Mesodermal cell (in vitro differentiated cells): ENCODE data around the gene OGDH.
"Not testable (repeated sequence)": the region's sequence is repeated elsewhere in the genome, so short reads cannot be mapped to it uniquely, and the experiment has no call there.

Experiments
- H3K27ac ChIP-seq: 2 replicates; pipeline ENCODE4 v1.7.0; 2013; ENCODE audit warnings: mild to moderate bottlenecking, low read depth, low read length, moderate library complexity; ENCODE audit not compliant: severe bottlenecking
- H3K36me3 ChIP-seq: 2 replicates; pipeline ENCODE4 v1.7.1; 2013; ENCODE audit warnings: mild to moderate bottlenecking, low read length, moderate library complexity; ENCODE audit not compliant: control insufficient read depth, insufficient read depth
- H3K4me1 ChIP-seq: one replicate; pipeline ENCODE4 v1.7.1; 2013; ENCODE audit warnings: mild to moderate bottlenecking, low read length; ENCODE audit not compliant: insufficient read depth, control insufficient read depth, poor library complexity, severe bottlenecking
- H3K4me3 ChIP-seq: 2 replicates; pipeline ENCODE4 v1.7.0; 2013; ENCODE audit warnings: low read length, control low read depth, mild to moderate bottlenecking; ENCODE audit not compliant: insufficient read depth, poor library complexity, severe bottlenecking; ENCODE audit errors: extremely low read depth
- H3K9me3 ChIP-seq: 2 replicates; pipeline ENCODE4 v1.7.1; 2013; ENCODE audit warnings: mild to moderate bottlenecking, low read length, moderate library complexity; ENCODE audit not compliant: control insufficient read depth
- WGBS, 2 experiments: methylation state at CpG; one replicate each; pipeline ENCODE4 v1.1.5; 2013; ENCODE audit warnings: missing lambda C conversion rate in 2 of 2; ENCODE audit not compliant: insufficient coverage in 2 of 2; 5-methylcytosine and 5-hydroxymethylcytosine counted together

OGDH gene

DNA sequence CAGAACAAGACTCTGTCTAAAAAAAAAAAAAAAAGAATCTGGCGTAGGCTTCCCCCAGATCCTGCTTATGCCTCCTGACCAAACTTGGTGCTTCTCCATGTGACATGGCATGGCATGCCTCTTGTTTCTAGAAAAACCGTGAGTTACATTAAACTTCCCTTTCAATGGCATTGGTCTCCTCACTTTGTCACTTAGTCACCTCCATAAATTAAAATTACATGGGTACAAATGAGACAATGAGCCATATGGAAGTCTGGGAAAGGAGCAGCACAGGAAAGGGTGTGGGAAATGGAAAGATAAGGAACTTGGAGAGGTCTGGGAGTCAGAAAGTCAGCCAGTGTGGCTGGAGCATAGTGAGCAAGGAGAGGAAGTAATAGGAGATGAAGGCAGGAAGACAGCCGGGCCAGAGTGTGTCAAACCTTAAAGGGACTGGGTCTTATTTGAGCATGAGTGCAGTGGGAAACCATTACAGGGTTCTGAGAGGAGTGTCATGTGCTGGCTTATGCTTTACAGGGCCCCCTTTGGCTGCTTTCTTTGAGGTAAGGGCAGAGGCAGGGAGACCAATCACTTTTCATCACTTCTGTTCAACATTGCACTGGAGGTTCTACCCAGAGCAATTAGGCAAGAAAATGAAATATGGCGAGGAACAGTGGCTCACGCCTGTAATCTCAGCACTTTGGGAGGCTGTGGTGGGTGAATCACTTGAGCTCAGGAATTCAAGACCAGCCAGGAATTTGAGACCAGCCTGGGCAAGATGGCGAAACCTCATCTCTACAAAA lies 120.9 kb downstream of the OGDH start:
- 86 to 87% methylated on average over 6 of the region's 6 CpGs for WGBS, 2 experiments
- H3K9me3 ChIP-seq: no peaks in the 10 kb centered on the region
- peak overlapping the region; percentile 88 for H3K27ac ChIP-seq
- H3K4me1 ChIP-seq: peaks cover 4% of the 10 kb centered on the region
- H3K4me3 ChIP-seq: no peak overlapping the region
- no peaks in the 10 kb centered on the region for H3K36me3 ChIP-seq

DNA sequence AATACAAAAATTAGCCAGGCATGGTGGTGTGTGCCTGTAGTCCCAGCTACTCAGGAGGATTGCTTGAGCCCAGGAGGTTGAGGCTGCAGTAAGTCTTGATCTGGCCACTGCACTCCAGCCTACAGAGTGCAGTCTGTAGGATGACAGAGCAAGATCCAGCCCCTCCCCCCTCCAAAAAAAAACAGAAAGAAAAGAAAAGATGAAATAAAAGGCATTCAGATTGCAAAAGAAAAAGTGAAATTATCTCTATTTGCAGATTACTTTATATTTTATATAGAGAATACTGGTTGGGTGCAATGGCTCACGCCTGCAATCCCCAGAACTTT lies 121.5 kb downstream of the OGDH start:
- Histone ChIP-seq H3K27ac (peak overlapping the region; percentile 88), H3K4me3 (no peak overlapping the region), H3K4me1 (peaks cover 4% of the 10 kb centered on the region), H3K9me3 (no peaks in the 10 kb centered on the region), H3K36me3 (no peaks in the 10 kb centered on the region)
- WGBS, 2 experiments: 83% methylated on average over 1 of the region's 1 CpG; no CpG with 5 or more reads in 1 of the 2 experiments

DNA sequence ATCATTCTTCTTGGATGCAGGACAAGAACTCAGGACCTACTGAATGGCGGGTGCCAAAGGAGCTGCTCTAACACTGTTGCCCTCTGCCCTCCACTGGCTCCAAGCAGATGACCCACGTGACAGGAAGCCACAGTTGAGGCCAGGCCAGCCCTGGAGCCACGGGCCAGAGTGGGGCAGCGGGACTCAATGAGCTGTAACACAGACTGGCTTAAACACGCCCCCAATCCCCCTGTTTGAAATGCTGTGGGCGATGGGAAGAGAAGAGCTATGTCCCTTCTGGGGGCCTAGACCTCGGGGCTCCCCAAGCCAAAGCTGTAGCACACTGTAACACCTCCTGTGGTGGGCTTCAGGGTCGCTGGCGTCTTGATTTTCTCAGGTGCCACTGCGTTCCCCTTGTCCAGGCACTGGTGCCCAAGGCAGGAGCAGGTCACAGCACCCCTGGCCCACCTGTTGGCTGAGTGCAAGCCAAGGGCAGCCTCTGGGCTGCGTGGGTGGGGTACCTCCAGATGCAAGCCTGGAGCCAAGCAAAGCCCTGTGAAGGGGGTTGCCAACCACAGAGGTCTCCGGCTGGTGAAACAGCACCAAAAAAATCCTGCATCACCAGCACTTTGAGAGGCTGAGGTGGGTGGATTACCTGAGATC lies 123.6 kb downstream of the OGDH start:
- Histone ChIP-seq H3K4me3 (no peak overlapping the region), H3K27ac (no peak overlapping the region), H3K9me3 (no peaks in the 10 kb centered on the region), H3K4me1 (peaks cover 4% of the 10 kb centered on the region), H3K36me3 (no peaks in the 10 kb centered on the region)
- WGBS, 2 experiments: 86 to 92% methylated on average over 11 to 12 of the region's 12 CpGs

DNA sequence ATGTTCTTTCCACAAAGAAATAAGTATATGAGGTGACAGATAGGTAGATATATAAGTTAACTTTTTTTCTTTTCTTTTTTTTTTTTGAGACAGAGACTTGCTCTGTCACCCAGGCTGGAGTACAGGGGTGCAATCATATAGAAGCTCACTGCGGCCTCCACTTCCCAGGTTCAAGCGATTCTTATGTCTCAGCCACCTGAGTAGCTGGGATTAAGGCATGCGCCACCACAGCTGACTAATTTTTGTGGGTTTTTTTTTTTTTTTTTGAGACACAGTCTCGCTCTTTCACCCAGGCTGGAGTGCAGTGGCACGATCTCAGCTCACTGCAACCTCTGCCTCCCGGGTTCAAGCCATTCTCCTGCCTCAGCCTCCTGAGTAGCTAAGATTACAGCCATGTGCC lies 126.5 kb downstream of the OGDH start:
- not testable (repeated sequence) for H3K27ac ChIP-seq, H3K4me1 ChIP-seq, H3K36me3 ChIP-seq, H3K4me3 ChIP-seq, H3K9me3 ChIP-seq
- WGBS, 2 experiments: 88 to 93% methylated on average over 5 of the region's 6 CpGs

- WGBS, 2 experiments: 98 to 100% methylated on average over 1 to 5 of the region's 5 CpGs
- Histone ChIP-seq H3K9me3 (no peaks in the 10 kb centered on the region), H3K27ac (no peak overlapping the region), H3K36me3 (no peaks in the 10 kb centered on the region), H3K4me1 (no peaks in the 10 kb centered on the region), H3K4me3 (no peak overlapping the region)
Observed at GRCh38 chr7:44733708-44734481, 127.5 kb downstream of the OGDH start.

DNA sequence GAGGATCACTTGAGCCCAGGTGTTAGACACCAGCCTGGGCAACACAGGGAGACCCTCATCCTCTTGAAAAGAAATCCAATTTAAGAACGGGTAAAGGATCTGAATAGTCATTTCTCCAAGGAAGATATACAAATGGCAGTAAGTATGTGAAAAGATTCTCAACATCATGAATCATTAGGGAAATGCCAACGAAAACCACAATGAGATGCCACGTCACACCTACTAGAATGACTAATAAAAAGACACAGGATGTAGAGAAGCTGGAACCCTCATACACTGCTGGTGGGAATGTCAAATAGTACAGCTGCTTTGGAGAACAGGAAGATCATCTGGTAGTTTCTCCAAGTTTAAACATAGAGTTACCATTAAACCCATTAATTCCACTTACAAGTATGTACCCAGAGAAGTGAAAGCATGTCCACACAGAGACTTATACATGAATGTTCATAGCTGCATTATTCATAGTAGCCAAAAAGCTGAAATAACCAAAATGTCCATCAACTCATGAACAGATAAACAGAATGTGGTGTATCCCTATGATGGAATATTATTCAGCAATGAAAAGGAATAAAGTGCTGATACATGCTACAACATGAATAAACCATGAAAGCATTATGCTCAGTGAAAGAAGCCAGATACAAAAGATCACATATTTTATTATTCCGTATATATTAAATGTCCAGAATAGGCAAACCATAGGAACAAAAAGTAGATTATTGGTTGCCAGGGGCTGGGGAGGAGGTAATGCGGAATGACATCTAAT lies 129.2 kb downstream of the OGDH start:
- Histone ChIP-seq H3K4me1 (no peaks in the 10 kb centered on the region), H3K4me3 (no peak overlapping the region), H3K9me3 (no peaks in the 10 kb centered on the region), H3K36me3 (no peaks in the 10 kb centered on the region), H3K27ac (peak overlapping the region; percentile 50)
- WGBS, 2 experiments: 95% methylated on average over 2 of the region's 5 CpGs; no CpG with 5 or more reads in 1 of the 2 experiments

DNA sequence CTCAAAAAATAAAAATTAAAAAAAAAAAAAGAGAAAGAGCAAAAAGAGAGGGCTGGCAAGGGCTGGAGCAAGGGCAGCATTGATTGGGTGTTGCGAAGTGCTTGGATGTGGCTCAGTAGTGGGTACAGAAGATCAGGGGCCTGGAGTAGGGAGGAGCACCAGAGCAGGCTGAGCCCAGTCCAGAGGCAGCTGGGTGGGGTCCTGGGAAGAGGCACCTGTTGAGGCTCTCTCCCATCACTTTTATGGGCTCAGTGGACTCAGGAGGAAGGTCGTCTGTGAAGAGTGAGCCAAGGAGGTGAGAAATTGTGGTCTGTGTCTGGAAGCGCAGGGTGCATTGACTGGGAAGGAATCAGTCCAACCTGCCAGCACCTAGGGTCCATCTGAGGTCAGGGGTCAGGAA lies 130.5 kb downstream of the OGDH start:
- no peak overlapping the region for H3K4me3 ChIP-seq
- 90 to 92% methylated on average over 2 of the region's 3 CpGs for WGBS, 2 experiments
- no peaks in the 10 kb centered on the region for H3K4me1 ChIP-seq
- no peaks in the 10 kb centered on the region for H3K36me3 ChIP-seq
- H3K27ac ChIP-seq: no peak overlapping the region
- H3K9me3 ChIP-seq: no peaks in the 10 kb centered on the region

DNA sequence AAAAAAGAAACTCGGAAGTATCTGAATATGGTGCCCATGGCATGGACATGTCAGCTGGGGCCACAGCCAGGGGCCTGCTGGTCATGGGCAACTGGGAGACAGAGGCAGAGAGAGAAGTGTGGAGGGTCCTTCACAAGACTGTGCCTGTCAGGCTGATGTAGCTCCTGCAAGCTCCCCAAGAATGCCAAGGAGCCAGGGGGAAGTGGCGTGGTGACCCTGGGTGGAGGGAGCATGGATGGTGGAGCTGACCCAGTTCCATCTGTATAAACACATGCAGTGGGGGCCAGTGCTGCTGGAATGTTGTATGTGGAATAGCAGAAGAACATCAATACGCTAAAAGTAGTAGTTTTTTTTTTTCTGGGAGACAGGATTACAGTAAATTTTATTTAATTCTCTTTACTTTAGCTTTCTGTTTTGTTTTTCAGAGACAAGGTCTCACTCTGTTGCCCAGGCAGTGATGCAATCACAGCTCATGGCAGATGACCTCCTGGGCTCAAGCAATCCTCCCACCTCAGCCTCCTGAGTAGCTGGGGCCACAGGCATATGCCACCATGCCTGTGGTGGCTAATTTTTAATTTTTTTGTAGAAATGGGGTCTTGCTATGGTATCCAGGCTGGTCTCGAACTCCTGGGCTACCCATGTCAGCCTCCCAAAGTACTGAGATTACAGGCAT lies 131.8 kb downstream of the OGDH start:
- H3K27ac ChIP-seq: no peak overlapping the region
- H3K4me3 ChIP-seq: no peak overlapping the region
- H3K36me3 ChIP-seq: no peaks in the 10 kb centered on the region
- no peaks in the 10 kb centered on the region for H3K4me1 ChIP-seq
- H3K9me3 ChIP-seq: no peaks in the 10 kb centered on the region
- 92 to 100% methylated on average over 2 of the region's 4 CpGs for WGBS, 2 experiments

DNA sequence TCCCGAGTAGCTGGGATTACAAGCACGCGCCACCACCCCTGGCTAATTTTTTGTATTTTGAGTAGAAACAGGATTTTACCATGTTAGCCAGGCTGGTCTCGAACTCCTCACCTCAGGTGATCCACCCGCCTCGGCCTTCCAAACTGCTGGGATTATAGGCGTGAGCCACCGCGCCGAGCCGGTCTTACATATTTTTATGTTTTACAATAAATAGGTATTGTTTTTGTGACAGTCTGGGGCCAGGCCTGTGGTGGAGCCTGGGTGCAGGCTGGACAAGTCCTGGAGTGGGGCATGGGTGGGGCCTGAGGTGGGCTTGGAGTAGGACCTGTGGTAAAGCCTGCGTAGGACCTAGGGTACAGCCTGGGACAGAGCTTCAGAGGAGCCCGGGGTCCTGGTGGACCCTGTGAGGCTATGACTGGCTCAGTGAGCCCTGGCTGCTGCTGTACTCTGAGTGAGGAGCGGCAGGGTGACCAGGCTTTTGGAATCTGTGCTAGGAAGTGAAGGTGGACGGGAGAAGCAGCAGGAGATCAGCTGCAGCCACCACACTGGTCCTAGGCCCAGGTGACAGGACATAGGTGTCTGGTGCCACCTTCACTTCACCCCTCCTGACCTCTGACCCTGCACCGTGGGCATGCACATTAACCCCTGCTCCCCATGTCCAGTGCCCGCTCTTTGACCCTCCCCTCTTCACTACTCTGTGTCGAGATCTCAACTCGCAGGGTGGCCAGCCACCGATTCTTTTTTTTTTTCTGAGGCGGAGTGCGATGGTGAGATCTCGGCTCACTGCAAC lies 132.6 kb downstream of the OGDH start:
- no peaks in the 10 kb centered on the region for H3K9me3 ChIP-seq
- no peaks in the 10 kb centered on the region for H3K36me3 ChIP-seq
- H3K4me1 ChIP-seq: no peaks in the 10 kb centered on the region
- H3K4me3 ChIP-seq: no peak overlapping the region
- WGBS, 2 experiments: 91 to 94% methylated on average over 11 to 14 of the region's 23 CpGs
- no peak overlapping the region for H3K27ac ChIP-seq
